H9 (cell line): ENCODE measurements around the gene AADACL3. TPM values are rescaled to one million over a fixed set of nuclear protein-coding genes. Genes with fewer than 3 reads are reported as not detected.

Source experiments
- DNase-seq: peaks from one replicate; pipeline ENCODE4 v3.0.0-alpha.2; 2017
- H2AFZ ChIP-seq: one replicate; pipeline ENCODE4 v1.6.1; 2013; ENCODE audit warnings: mild to moderate bottlenecking, low read length, control low read depth, moderate library complexity
- H2AK5ac ChIP-seq: 2 replicates; pipeline ENCODE4 v1.6.1; 2013; ENCODE audit warnings: low read length, control low read depth, mixed read lengths; ENCODE audit not compliant: insufficient read length
- H2BK120ac ChIP-seq: one replicate; pipeline ENCODE4 v1.6.1; 2013; ENCODE audit warnings: low read depth, mild to moderate bottlenecking, low read length, control low read depth, inconsistent platforms; ENCODE audit not compliant: poor library complexity, severe bottlenecking
- H2BK12ac ChIP-seq: 2 replicates; pipeline ENCODE4 v1.6.1; 2013; ENCODE audit warnings: low read length, control low read depth, mixed read lengths, low read depth; ENCODE audit not compliant: insufficient read length
- H2BK15ac ChIP-seq: 2 replicates; pipeline ENCODE4 v1.6.1; 2013; ENCODE audit warnings: low read depth, low read length, control low read depth
- H2BK20ac ChIP-seq: one replicate; pipeline ENCODE4 v1.6.1; 2013; ENCODE audit warnings: low read depth, mild to moderate bottlenecking, low read length, control low read depth, inconsistent platforms; ENCODE audit not compliant: poor library complexity, severe bottlenecking
- H2BK5ac ChIP-seq: 2 replicates; pipeline ENCODE4 v1.6.1; 2013; ENCODE audit warnings: low read length, control low read depth, mixed read lengths; ENCODE audit not compliant: insufficient read length
- H3K14ac ChIP-seq: 2 replicates; pipeline ENCODE4 v1.6.1; 2013; ENCODE audit warnings: low read length, control low read depth; ENCODE audit not compliant: insufficient read depth
- H3K18ac ChIP-seq: 2 replicates; pipeline ENCODE4 v1.6.1; 2013; ENCODE audit warnings: low read depth, mild to moderate bottlenecking, mixed read lengths, low read length, control low read depth; ENCODE audit not compliant: insufficient read length
- H3K23ac ChIP-seq: 2 replicates; pipeline ENCODE4 v1.6.1; 2013; ENCODE audit warnings: low read length, control low read depth, mixed read lengths, low read depth; ENCODE audit not compliant: insufficient read length
- H3K23me2 ChIP-seq: 2 replicates; pipeline ENCODE4 v1.6.1; 2013; ENCODE audit warnings: low read depth, mild to moderate bottlenecking, mixed read lengths, low read length, control low read depth; ENCODE audit not compliant: insufficient read length, poor library complexity, severe bottlenecking
- H3K27ac ChIP-seq: 2 replicates; pipeline ENCODE4 v1.5.1; 2013; ENCODE audit warnings: low read length, control low read depth, mixed read lengths, low read depth; ENCODE audit not compliant: insufficient read length
- H3K27me3 ChIP-seq: 2 replicates; pipeline ENCODE4 v1.6.1; 2013; ENCODE audit warnings: low read length, control low read depth, inconsistent platforms; ENCODE audit not compliant: insufficient read depth
- H3K4ac ChIP-seq: 2 replicates; pipeline ENCODE4 v1.6.1; 2013; ENCODE audit warnings: low read depth, mild to moderate bottlenecking, control low read depth, inconsistent platforms, low read length, moderate library complexity
- H3K4me1 ChIP-seq: 2 replicates; pipeline ENCODE4 v1.6.1; 2013; ENCODE audit warnings: low read length, control low read depth, inconsistent platforms; ENCODE audit not compliant: insufficient read depth
- H3K4me2 ChIP-seq: 2 replicates; pipeline ENCODE4 v1.6.1; 2013; ENCODE audit warnings: low read length, control low read depth, mixed read lengths; ENCODE audit not compliant: insufficient read length, insufficient read depth
- H3K56ac ChIP-seq: 2 replicates; pipeline ENCODE4 v1.6.1; 2013; ENCODE audit warnings: low read depth, mild to moderate bottlenecking, mixed read lengths, low read length, control low read depth; ENCODE audit not compliant: insufficient read length
- H3K79me1 ChIP-seq: 2 replicates; pipeline ENCODE4 v1.6.1; 2013; ENCODE audit warnings: low read depth, mild to moderate bottlenecking, moderate library complexity, low read length, control low read depth, inconsistent platforms; ENCODE audit not compliant: insufficient read depth, poor library complexity, severe bottlenecking
- H3K79me2 ChIP-seq: 2 replicates; pipeline ENCODE4 v1.6.1; 2013; ENCODE audit warnings: low read length, control low read depth, inconsistent platforms; ENCODE audit not compliant: insufficient read depth
- H3K9ac ChIP-seq: 2 replicates; pipeline ENCODE4 v1.6.1; 2013; ENCODE audit warnings: low read length, control low read depth, mixed read lengths; ENCODE audit not compliant: insufficient read length; ENCODE audit errors: extremely low read depth
- H3K9me3 ChIP-seq: one replicate; pipeline ENCODE4 v1.6.1; 2013; ENCODE audit warnings: low read depth, low read length, inconsistent platforms; ENCODE audit not compliant: control insufficient read depth
- H3T11ph ChIP-seq: one replicate; pipeline ENCODE4 v1.6.1; 2013; ENCODE audit warnings: mild to moderate bottlenecking, low read length, control low read depth, inconsistent platforms
- H4K20me1 ChIP-seq: one replicate; pipeline ENCODE4 v1.6.1; 2013; ENCODE audit not compliant: control insufficient read depth, insufficient read length, insufficient read depth
- H4K5ac ChIP-seq: 2 replicates; pipeline ENCODE4 v1.6.1; 2013; ENCODE audit warnings: low read depth, mild to moderate bottlenecking, mixed read lengths, low read length, control low read depth; ENCODE audit not compliant: insufficient read length
- H4K8ac ChIP-seq: replicated peaks from 2 replicates; pipeline ENCODE4 v1.6.1; 2013; ENCODE audit warnings: low read length, control low read depth, mixed read lengths, low read depth; ENCODE audit not compliant: insufficient read length
- H4K91ac ChIP-seq: 2 replicates; pipeline ENCODE4 v1.6.1; 2013; ENCODE audit warnings: low read depth, mild to moderate bottlenecking, moderate library complexity, mixed read lengths, low read length, control low read depth; ENCODE audit not compliant: insufficient read length
- H3K27ac Mint-ChIP-seq, 3 experiments: 2 replicates in 2 of 3; 3 replicates in 1 of 3; pipeline ENCODE4 v1.8.0; 2020 to 2021; ENCODE audit warnings: mixed read lengths in 3 of 3, mild to moderate bottlenecking in 1 of 3, moderate library complexity in 1 of 3
- H3K27me3 Mint-ChIP-seq: 2 replicates; pipeline ENCODE4 v1.8.0; 2021; ENCODE audit warnings: low read depth, mild to moderate bottlenecking, moderate library complexity, mixed read lengths
- H3K36me3 Mint-ChIP-seq, 3 experiments: 2 replicates in 2 of 3; 3 replicates in 1 of 3; pipeline ENCODE4 v1.8.0; 2020 to 2021; ENCODE audit warnings: low read depth in 3 of 3, mixed read lengths in 3 of 3; ENCODE audit not compliant: insufficient read depth in 1 of 3
- H3K4me1 Mint-ChIP-seq, 2 experiments: 2 replicates each; pipeline ENCODE4 v1.8.0; 2020; ENCODE audit warnings: mixed read lengths in 2 of 2
- H3K4me3 Mint-ChIP-seq, 2 experiments: 2 replicates in 1 of 2; 3 replicates in 1 of 2; pipeline ENCODE4 v1.8.0; 2020 to 2021; ENCODE audit warnings: mild to moderate bottlenecking in 2 of 2, mixed read lengths in 2 of 2, moderate library complexity in 1 of 2
- H3K9me3 Mint-ChIP-seq, 2 experiments: 2 replicates in 1 of 2; 3 replicates in 1 of 2; pipeline ENCODE4 v1.8.0; 2020; ENCODE audit warnings: mild to moderate bottlenecking in 2 of 2, mixed read lengths in 2 of 2, moderate library complexity in 1 of 2
- CTCF ChIP-seq: fragments of 200-600 bp; sonication (generic); conservative IDR thresholded peaks from 3 replicates; pipeline ENCODE4 v1.8.0; 2021; ENCODE audit warnings: antibody characterized with exemption, mild to moderate bottlenecking
- WGBS: extraction: QIAGEN DNeasy Blood & Tissue Kit; methylation state at CpG from one replicate; pipeline ENCODE4 v1.1.7; 2013; ENCODE audit warnings: missing lambda C conversion rate, low lambda C conversion rate, mixed read lengths; ENCODE audit not compliant: insufficient read length; ENCODE audit errors: extremely low coverage; 5-methylcytosine and 5-hydroxymethylcytosine counted together
- total RNA-seq: library from RNA; stranded (reverse); gene quantifications from 2 replicates; pipeline ENCODE4 v1.2.1, GENCODE V29; 2021

Gene AADACL3
- total RNA-seq, 1 experiment from 2014 or later: 0.22 TPM

- Histone ChIP-seq H3K18ac (no peak overlapping the region), H3K27ac (no peak overlapping the region), H2BK12ac (no peak overlapping the region), H3K4me1 (no peaks in the 10 kb centered on the region), H3T11ph (no peak overlapping the region), H3K79me2 (no peaks in the 10 kb centered on the region), H3K56ac (no peak overlapping the region), H2AK5ac (no peak overlapping the region), H2BK5ac (no peak overlapping the region), H3K9me3 (peaks cover 12% of the 10 kb centered on the region), H2BK15ac (no peak overlapping the region), H4K20me1 (no peaks in the 10 kb centered on the region), H2BK120ac (no peak overlapping the region), H4K91ac (no peak overlapping the region), H2BK20ac (no peak overlapping the region), H3K23ac (no peak overlapping the region), H3K23me2 (no peaks in the 10 kb centered on the region), H3K4ac (no peak overlapping the region), H4K5ac (no peak overlapping the region), H3K9ac (no peak overlapping the region), H3K27me3 (no peaks in the 10 kb centered on the region), H3K79me1 (no peaks in the 10 kb centered on the region), H3K14ac (no peak overlapping the region), H4K8ac (no peak overlapping the region), H2AFZ (no peak overlapping the region), H3K4me2 (no peak overlapping the region)
- peaks cover 1 to 10% (median 6%) of the 10 kb centered on the region in 3 experiments; a peak in 5 of 7 replicates for H3K36me3 Mint-ChIP-seq
- DNase-seq: no peak
- H3K27me3 Mint-ChIP-seq: peaks cover 12% of the 10 kb centered on the region
- no peak for TF ChIP-seq CTCF
- WGBS: no CpG with 5 or more reads among the region's 3 CpGs
- no peak overlapping the region for H3K27ac Mint-ChIP-seq
- H3K9me3 Mint-ChIP-seq: peaks cover 6 to 15% of the 10 kb centered on the region in 2 experiments
- no peaks in the 10 kb centered on the region for H3K4me1 Mint-ChIP-seq
- no peak overlapping the region for H3K4me3 Mint-ChIP-seq
These were observed 46.3 kb upstream of the AADACL3 start for GRCh38 chr1:12669529-12670068.
